ENCODE measurements around the gene WHRN. TPM values are rescaled to one million over a fixed set of nuclear protein-coding genes. Genes with fewer than 3 reads are reported as not detected.

WHRN gene
- total RNA-seq, 2 experiments from 2014 or later = 0.19 to 2.1 TPM

DNA sequence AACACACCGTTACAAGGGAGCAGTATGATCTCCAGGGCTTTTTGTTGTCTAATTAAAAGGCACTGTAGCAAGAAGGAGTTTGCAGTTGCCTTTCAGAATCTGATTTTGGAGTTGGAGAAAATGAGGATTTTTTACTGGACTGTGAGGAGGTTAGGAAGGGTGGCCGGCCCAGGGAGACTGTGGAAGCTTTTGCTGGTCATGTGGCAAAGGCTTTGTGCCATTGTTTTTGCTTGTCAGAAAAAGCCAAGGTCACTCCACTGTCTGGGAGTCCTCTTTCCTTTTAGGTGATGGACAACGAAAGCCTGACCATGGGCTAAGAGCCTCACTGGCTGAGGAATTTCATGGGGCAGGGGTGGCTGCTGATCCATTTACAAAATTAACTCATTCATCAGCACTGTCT is 10.3 kb upstream of the WHRN start:
- no peak overlapping the region for H3K27ac ChIP-seq (ENCODE audit: low read depth, low read length, poor library complexity, severe bottlenecking)
- POLR2A ChIA-PET = no interaction called here
- CTCF ChIA-PET (ENCODE audit: unreplicated experiment) = no interaction called here

DNA sequence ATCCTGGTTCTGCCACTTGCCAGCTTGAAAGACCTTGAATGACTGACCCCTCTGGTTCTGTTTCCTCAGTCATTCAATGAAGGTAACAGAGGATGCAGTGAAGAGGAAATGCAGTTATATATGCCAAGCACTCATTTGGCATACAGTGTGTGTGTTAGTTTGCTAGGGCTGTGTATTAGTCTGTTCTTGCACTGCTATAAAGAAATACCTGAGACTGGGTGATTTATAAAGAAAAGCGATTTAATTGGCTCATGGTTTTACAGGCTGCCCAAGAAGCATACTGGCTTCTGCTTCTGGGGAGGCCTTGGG is 8.6 kb upstream of the WHRN start:
- no peak overlapping the region for H3K4me3 ChIP-seq (ENCODE audit: low read depth, low read length, poor library complexity, severe bottlenecking)
- CTCF ChIA-PET (ENCODE audit: unreplicated experiment) = no interaction called here
- H3K27ac ChIP-seq (ENCODE audit: low read depth, low read length, poor library complexity, severe bottlenecking) = no peak overlapping the region
- H3K9me3 ChIP-seq (ENCODE audit: low read length) = no peaks in the 10 kb centered on the region
- no TSS peak for BruUV-seq (replicated peaks)
- H4K20me1 ChIP-seq (ENCODE audit: insufficient read depth, low read length) = no peaks in the 10 kb centered on the region
- H3K4me1 ChIP-seq (ENCODE audit: insufficient read depth, low read length, poor library complexity, severe bottlenecking) = no peaks in the 10 kb centered on the region
- DNase-seq (ENCODE audit: low spot score) = no peak
- intact Hi-C loops (cut with micrococcal nuclease; ENCODE audit: unreplicated experiment) = no loop called here
- no peak overlapping the region for H2AFZ ChIP-seq (ENCODE audit: low read length)
- no peaks in the 10 kb centered on the region for H3K36me3 ChIP-seq (ENCODE audit: insufficient read depth, low read length)
- POLR2A ChIA-PET = no interaction called here
- no peak overlapping the region for H3K4me2 ChIP-seq (ENCODE audit: low read length)
- no peaks in the 10 kb centered on the region for H3K79me2 ChIP-seq (ENCODE audit: insufficient read depth, low read depth, low read length)
- H3K9me2 ChIP-seq (ENCODE audit: insufficient read depth, low read length) = no peaks in the 10 kb centered on the region
- TF ChIP-seq, protein P1, sequence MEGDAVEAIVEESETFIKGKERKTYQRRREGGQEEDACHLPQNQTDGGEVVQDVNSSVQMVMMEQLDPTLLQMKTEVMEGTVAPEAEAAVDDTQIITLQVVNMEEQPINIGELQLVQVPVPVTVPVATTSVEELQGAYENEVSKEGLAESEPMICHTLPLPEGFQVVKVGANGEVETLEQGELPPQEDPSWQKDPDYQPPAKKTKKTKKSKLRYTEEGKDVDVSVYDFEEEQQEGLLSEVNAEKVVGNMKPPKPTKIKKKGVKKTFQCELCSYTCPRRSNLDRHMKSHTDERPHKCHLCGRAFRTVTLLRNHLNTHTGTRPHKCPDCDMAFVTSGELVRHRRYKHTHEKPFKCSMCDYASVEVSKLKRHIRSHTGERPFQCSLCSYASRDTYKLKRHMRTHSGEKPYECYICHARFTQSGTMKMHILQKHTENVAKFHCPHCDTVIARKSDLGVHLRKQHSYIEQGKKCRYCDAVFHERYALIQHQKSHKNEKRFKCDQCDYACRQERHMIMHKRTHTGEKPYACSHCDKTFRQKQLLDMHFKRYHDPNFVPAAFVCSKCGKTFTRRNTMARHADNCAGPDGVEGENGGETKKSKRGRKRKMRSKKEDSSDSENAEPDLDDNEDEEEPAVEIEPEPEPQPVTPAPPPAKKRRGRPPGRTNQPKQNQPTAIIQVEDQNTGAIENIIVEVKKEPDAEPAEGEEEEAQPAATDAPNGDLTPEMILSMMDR (conservative IDR thresholded peaks at IDR 0.05; ENCODE audit: low read length) = no peak
- TF ChIP-seq EZH2phosphoT487 (IDR thresholded peaks at IDR 0.05; ENCODE audit: borderline replicate concordance, low read depth, low read length) = no peak

More for the DNA sequence above, 10.3 kb upstream of the WHRN start:
- TF ChIP-seq, protein P1 (conservative IDR thresholded peaks at IDR 0.05; ENCODE audit: low read length) = no peak
- TF ChIP-seq EZH2phosphoT487 (IDR thresholded peaks at IDR 0.05; ENCODE audit: borderline replicate concordance, low read depth, low read length) = no peak
- H2AFZ ChIP-seq (ENCODE audit: low read length) = no peak overlapping the region
- H3K4me3 ChIP-seq (ENCODE audit: low read depth, low read length, poor library complexity, severe bottlenecking) = no peak overlapping the region
- no peaks in the 10 kb centered on the region for H3K9me3 ChIP-seq (ENCODE audit: low read length)
- no peak overlapping the region for H3K4me2 ChIP-seq (ENCODE audit: low read length)
- no peaks in the 10 kb centered on the region for H4K20me1 ChIP-seq (ENCODE audit: insufficient read depth, low read length)
- DNase-seq (ENCODE audit: low spot score) = no peak
- BruUV-seq (replicated peaks) = no TSS peak
- no peaks in the 10 kb centered on the region for H3K36me3 ChIP-seq (ENCODE audit: insufficient read depth, low read length)
- intact Hi-C loops (cut with micrococcal nuclease; ENCODE audit: unreplicated experiment) = no loop called here
- H3K9me2 ChIP-seq (ENCODE audit: insufficient read depth, low read length) = no peaks in the 10 kb centered on the region
- H3K4me1 ChIP-seq (ENCODE audit: insufficient read depth, low read length, poor library complexity, severe bottlenecking) = no peaks in the 10 kb centered on the region
- H3K79me2 ChIP-seq (ENCODE audit: insufficient read depth, low read depth, low read length) = no peaks in the 10 kb centered on the region

DNA sequence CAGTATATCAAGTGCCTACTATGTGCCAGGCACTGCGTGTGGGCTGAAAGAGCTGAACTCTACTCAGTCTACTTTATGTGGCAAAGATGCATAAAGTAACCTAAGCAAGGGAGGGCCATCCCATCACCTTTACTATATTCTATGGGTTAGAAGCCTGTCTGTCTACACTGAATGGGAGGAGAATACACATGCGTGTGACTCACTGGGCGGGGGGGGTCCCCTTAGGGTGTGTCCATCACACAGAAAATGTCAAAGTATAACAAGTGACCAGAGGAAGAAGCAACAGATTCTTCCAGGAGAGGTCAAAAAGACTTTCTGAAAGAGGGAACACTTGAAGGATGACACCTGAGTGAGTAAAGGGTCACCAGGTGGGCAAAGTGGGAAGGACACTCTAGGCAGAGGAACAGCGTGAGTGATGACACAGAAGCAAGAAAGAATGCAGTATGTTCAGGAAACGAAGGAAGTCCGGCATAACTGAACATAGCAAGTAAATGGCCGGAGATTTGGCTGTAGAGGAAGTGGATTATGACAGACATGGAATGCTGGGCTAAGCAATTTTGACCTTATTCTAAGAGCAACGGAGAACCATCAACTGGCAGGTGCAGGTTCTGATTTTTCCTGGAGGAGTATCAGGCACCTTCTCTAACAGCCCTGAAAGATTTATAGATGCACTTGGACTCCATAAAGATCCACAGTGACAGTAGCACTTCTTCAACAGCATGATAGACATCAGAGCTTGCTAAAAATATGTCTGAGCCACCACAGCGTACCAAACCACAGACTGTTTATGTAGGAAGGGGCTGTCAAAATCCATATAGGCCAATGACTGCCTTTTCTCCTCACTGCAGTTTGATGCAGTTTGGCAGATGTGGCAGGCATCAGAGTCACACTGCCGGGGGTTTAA is 8.0 kb upstream of the WHRN start:
- Histone ChIP-seq H3K9me3 (ENCODE audit: low read length) (no peaks in the 10 kb centered on the region), H2AFZ (ENCODE audit: low read length) (no peak overlapping the region), H3K9me2 (ENCODE audit: insufficient read depth, low read length) (no peaks in the 10 kb centered on the region), H3K36me3 (ENCODE audit: insufficient read depth, low read length) (no peaks in the 10 kb centered on the region), H3K4me2 (ENCODE audit: low read length) (no peak overlapping the region), H3K4me3 (ENCODE audit: low read depth, low read length, poor library complexity, severe bottlenecking) (no peak overlapping the region), H3K79me2 (ENCODE audit: insufficient read depth, low read depth, low read length) (no peaks in the 10 kb centered on the region), H3K27ac (ENCODE audit: low read depth, low read length, poor library complexity, severe bottlenecking) (no peak overlapping the region), H4K20me1 (ENCODE audit: insufficient read depth, low read length) (no peaks in the 10 kb centered on the region), H3K4me1 (ENCODE audit: insufficient read depth, low read length, poor library complexity, severe bottlenecking) (no peaks in the 10 kb centered on the region)
- intact Hi-C loops (cut with micrococcal nuclease; ENCODE audit: unreplicated experiment) = no loop called here
- BruUV-seq (replicated peaks) = no TSS peak
- ChIA-PET POLR2A (no interaction called here), CTCF (ENCODE audit: unreplicated experiment) (no interaction called here)
- DNase-seq (ENCODE audit: low spot score) = no peak
- no peak for TF ChIP-seq EZH2phosphoT487 (IDR thresholded peaks at IDR 0.05; ENCODE audit: borderline replicate concordance, low read depth, low read length)
- TF ChIP-seq, protein P1 (conservative IDR thresholded peaks at IDR 0.05; ENCODE audit: low read length) = no peak

Data from OCI-LY7 (cell line).